SK-N-SH (cell line): ENCODE measurements around the gene PFKL.

Experiments used
- CTCF ChIP-seq: fragments of 200-600 bp; sonication (generic); IDR thresholded peaks from 2 replicates; pipeline ENCODE4 v1.6.1; 2017; ENCODE audit warnings: antibody characterized with exemption, mild to moderate bottlenecking, moderate library complexity
- EP300 ChIP-seq, 2 experiments: IDR thresholded peaks; 2 replicates each; pipeline versions ENCODE4 v1.4.0 to v1.6.1; 2012; ENCODE audit warnings: borderline replicate concordance in 1 of 2, low read depth in 1 of 2, low read length in 1 of 2
- MAX ChIP-seq: IDR thresholded peaks from 2 replicates; pipeline ENCODE4 v1.4.0; 2012; ENCODE audit warnings: low read depth
- POLR2AphosphoS5 ChIP-seq: IDR thresholded peaks from 2 replicates; pipeline ENCODE4 v1.6.1; 2012; ENCODE audit warnings: low read depth, low read length
- SIN3A ChIP-seq: IDR thresholded peaks from 2 replicates; pipeline ENCODE4 v1.6.1; 2012; ENCODE audit warnings: low read depth, mild to moderate bottlenecking, low read length, moderate library complexity, borderline replicate concordance
- TAF1 ChIP-seq: IDR thresholded peaks from 2 replicates; pipeline ENCODE4 v1.6.1; 2012; ENCODE audit warnings: low read depth, mild to moderate bottlenecking, low read length, moderate library complexity, borderline replicate concordance
- TEAD4 ChIP-seq: IDR thresholded peaks from 2 replicates; pipeline ENCODE4 v1.4.0; 2012; ENCODE audit warnings: mild to moderate bottlenecking, borderline replicate concordance; ENCODE audit not compliant: insufficient read depth

- TF ChIP-seq CTCF (no peak), SIN3A (no peak), POLR2AphosphoS5 (no peak), MAX (no peak), TEAD4 (no peak), TAF1 (no peak), EP300 (IDR thresholded peaks at IDR 0.05; ENCODE audit: borderline replicate concordance in 1 of 2, low read depth in 1 of 2, low read length in 1 of 2) (no peak)
Measured at GRCh38 chr21:44345495-44345894, 45.6 kb downstream of the PFKL start.
